AG04450 (cell line): ENCODE measurements around the gene USP37. TPM values are rescaled to one million over a fixed set of nuclear protein-coding genes. Genes with fewer than 3 reads are reported as not detected.

ENCODE experiments used
- CTCF ChIA-PET: fragments of 300-600, 350-600 bp; formaldehyde crosslinking; extraction: SDS; loops from one replicate; lab custom pipeline; 2022; ENCODE audit warnings: antibody characterized with exemption, inconsistent platforms; lab: Charles Lee
- POLR2A ChIA-PET: fragments of 350-600 bp; formaldehyde crosslinking; extraction: SDS; loops from one replicate; lab custom pipeline; 2021; ENCODE audit warnings: antibody characterized with exemption, inconsistent platforms; lab: Yijun Ruan, JAX
- DNase-seq: peaks from one replicate; pipeline ENCODE4 v3.0.0-alpha.2; 2011; ENCODE audit warnings: low read depth, low spot score
- H3K27ac ChIP-seq: one replicate; pipeline ENCODE4 v1.5.1; 2012; ENCODE audit warnings: low read depth, low read length, control low read depth
- H3K27me3 ChIP-seq: one replicate; pipeline ENCODE4 v1.6.0; 2012; ENCODE audit warnings: low read length; ENCODE audit not compliant: control insufficient read depth, insufficient read depth
- H3K4me3 ChIP-seq: 2 replicates; pipeline ENCODE4 v1.5.1; 2011; ENCODE audit warnings: mild to moderate bottlenecking, low read depth, low read length, control low read depth
- H3K9me3 ChIP-seq: 2 replicates; pipeline ENCODE4 v1.5.1; 2012; ENCODE audit warnings: low read length; ENCODE audit not compliant: control insufficient read depth, insufficient read depth
- CTCF ChIP-seq: IDR thresholded peaks from 2 replicates; pipeline ENCODE4 v1.5.1; 2011; ENCODE audit warnings: low read depth, low read length, control low read depth, inconsistent platforms
- polyA plus RNA-seq: library from polyadenylated mRNA; depleted of rRNA; stranded (reverse); fragments of >200 nt; gene quantifications from 2 replicates; pipeline ENCODE4 v1.2.3, GENCODE V29; 2011

USP37 gene
- polyA plus RNA-seq, 1 experiment = 4.9 TPM

GRCh38 chr2:218482651-218483050 lies 85.5 kb downstream of the USP37 start:
- no peak overlapping the region for H3K27ac ChIP-seq
- H3K4me3 ChIP-seq = no peak overlapping the region
- no peak for DNase-seq
- TF ChIP-seq CTCF = no peak
- ChIA-PET CTCF (interaction anchor here (1.1 kb wide), 1 partner anchor 210 kb away, joined by 3 read pairs; no protein-coding TSS in a partner anchor), POLR2A (interaction anchor here (0.5 kb wide), 1 partner anchor 77 kb away, joined by 4 read pairs; no protein-coding TSS in a partner anchor)
- no peaks in the 10 kb centered on the region for H3K9me3 ChIP-seq
- no peaks in the 10 kb centered on the region for H3K27me3 ChIP-seq

- DNase-seq = no peak
- CTCF ChIA-PET = interaction anchor here (0.7 kb wide), 1 partner anchor 258 kb away, joined by 3 read pairs; no protein-coding TSS in a partner anchor
- no peak overlapping the region for H3K4me3 ChIP-seq
- POLR2A ChIA-PET = no interaction called here
- no peak for TF ChIP-seq CTCF
- no peaks in the 10 kb centered on the region for H3K27me3 ChIP-seq
- no peak overlapping the region for H3K27ac ChIP-seq
- no peaks in the 10 kb centered on the region for H3K9me3 ChIP-seq
Observed at GRCh38 chr2:218479595-218479994, 88.6 kb downstream of the USP37 start.

DNA sequence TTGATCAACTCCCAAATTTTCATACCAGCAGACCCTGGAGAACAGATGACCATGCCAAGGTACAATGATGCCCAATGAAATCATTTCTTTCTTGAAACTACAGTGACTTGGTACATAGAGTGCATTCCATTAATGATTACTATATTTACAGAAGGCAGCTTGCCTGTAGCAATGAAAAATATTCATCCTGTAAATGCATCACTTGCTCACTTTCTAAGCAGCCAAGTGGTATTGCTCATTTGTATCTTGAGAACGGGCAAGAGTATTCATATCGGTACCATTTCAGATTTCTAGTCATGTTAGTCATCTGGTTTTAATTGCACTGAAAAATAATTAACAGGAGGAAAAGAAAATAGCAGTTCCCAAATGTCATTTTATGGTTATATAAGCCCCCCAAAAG lies 89.6 kb downstream of the USP37 start:
- Histone ChIP-seq H3K27me3 (no peaks in the 10 kb centered on the region), H3K27ac (no peak overlapping the region), H3K4me3 (no peak overlapping the region), H3K9me3 (no peaks in the 10 kb centered on the region)
- DNase-seq = no peak
- no peak for TF ChIP-seq CTCF
- POLR2A ChIA-PET = no interaction called here
- CTCF ChIA-PET = no interaction called here

GRCh38 chr2:218477247-218477646 lies 90.9 kb downstream of the USP37 start:
- no peak for DNase-seq
- H3K4me3 ChIP-seq = no peak overlapping the region
- H3K27me3 ChIP-seq = no peaks in the 10 kb centered on the region
- H3K27ac ChIP-seq = no peak overlapping the region
- CTCF ChIA-PET = interaction anchor here (1.5 kb wide), 1 partner anchor 12 kb away, joined by 5 read pairs; no protein-coding TSS in a partner anchor
- TF ChIP-seq CTCF = no peak
- POLR2A ChIA-PET = no interaction called here
- no peaks in the 10 kb centered on the region for H3K9me3 ChIP-seq

GRCh38 chr2:218476676-218477075 lies 91.5 kb downstream of the USP37 start:
- Histone ChIP-seq H3K4me3 (no peak overlapping the region), H3K27me3 (no peaks in the 10 kb centered on the region), H3K27ac (no peak overlapping the region), H3K9me3 (no peaks in the 10 kb centered on the region)
- no peak for DNase-seq
- POLR2A ChIA-PET = no interaction called here
- no peak for TF ChIP-seq CTCF
- CTCF ChIA-PET = interaction anchor here (0.7 to 1.5 kb wide), 2 partner anchors 11 to 204 kb away, joined by 3 to 5 read pairs; no protein-coding TSS in a partner anchor
